Daoy (cell line): ENCODE measurements around the gene DNAH1. TPM values are rescaled to one million over a fixed set of nuclear protein-coding genes. Genes with fewer than 3 reads are reported as not detected.
"Not testable (repeated sequence)": the region's sequence is repeated elsewhere in the genome, so short reads cannot be mapped to it uniquely, and the experiment has no call there.

Source experiments
- DNase-seq: peaks from one replicate; pipeline ENCODE4 v3.0.0-alpha.2; 2015; ENCODE audit warnings: low read depth
- total RNA-seq: library from RNA; depleted of rRNA; stranded (reverse); fragments of >200 nt; shearing (Covaris generic); gene quantifications from 2 replicates; pipeline ENCODE4 v1.2.3, GENCODE V29; 2014

Gene DNAH1
- total RNA-seq, 1 experiment from 2014 or later = 0.74 TPM

- no peak for DNase-seq
Observed at GRCh38 chr3:52331906-52332305, 15.8 kb downstream of the DNAH1 start.

DNA sequence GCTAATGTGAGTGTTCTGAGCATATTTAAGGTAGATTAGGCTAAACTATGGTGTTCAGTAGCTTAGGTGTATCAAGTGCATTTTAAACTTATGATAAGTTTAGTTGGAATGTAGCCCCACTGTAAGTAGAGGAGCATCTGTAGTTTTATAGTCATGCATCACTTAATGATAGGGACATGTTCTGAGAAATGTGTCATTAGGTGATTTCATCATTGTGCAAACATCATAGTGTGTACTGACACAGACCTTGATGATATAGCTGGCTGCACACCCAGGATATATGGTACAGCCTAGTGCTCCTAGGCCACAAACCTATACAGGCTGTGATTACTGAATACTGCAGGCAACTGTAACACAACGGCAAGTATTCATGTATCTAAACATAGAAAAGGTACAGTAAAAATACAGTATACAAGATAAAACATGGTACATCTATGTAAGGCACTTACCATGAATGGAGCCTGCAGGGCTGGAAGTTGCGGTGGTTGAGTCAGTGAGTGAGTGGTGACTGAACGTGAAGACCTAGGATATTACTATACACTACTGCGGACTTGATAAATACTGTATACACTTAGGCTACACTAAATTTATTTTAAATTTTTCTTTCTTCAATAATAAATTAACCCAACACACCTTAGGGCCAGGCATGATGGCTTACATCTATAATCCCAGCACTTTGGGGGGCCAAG is 17.9 kb downstream of the DNAH1 start:
- no peak for DNase-seq

GRCh38 chr3:52338131-52338530 is 22.0 kb downstream of the DNAH1 start:
- not testable (repeated sequence) for DNase-seq

DNA sequence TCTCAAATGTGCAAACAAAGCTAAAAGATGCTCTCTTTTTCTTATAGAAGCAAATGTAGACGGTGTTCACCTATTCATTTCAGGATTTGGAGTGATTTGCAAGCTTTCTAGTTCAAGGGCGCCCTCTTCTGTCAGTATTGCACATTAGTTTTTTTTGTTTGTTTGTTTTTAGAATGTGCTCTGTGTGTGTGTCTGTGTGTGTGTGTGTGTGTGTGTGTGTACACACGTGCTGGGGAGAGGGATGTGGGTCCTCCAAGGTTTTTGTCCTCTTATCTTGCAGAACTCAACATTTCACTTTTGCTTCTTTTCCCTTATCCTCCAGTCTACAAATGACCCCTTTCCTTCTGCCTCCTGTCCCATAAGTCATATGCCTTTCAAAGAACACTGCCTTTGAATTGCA is 23.5 kb downstream of the DNAH1 start:
- DNase-seq = peak; percentile 49

- DNase-seq = no peak
Observed at GRCh38 chr3:52341123-52341522, 25.0 kb downstream of the DNAH1 start.

- no peak for DNase-seq
Observed at GRCh38 chr3:52343946-52344600, 28.0 kb downstream of the DNAH1 start.

GRCh38 chr3:52345521-52346109 is 29.5 kb downstream of the DNAH1 start:
- DNase-seq = no peak

GRCh38 chr3:52346623-52347530 is 30.8 kb downstream of the DNAH1 start:
- DNase-seq = no peak

- DNase-seq = no peak
Observed at GRCh38 chr3:52347716-52348635, 31.9 kb downstream of the DNAH1 start.

DNA sequence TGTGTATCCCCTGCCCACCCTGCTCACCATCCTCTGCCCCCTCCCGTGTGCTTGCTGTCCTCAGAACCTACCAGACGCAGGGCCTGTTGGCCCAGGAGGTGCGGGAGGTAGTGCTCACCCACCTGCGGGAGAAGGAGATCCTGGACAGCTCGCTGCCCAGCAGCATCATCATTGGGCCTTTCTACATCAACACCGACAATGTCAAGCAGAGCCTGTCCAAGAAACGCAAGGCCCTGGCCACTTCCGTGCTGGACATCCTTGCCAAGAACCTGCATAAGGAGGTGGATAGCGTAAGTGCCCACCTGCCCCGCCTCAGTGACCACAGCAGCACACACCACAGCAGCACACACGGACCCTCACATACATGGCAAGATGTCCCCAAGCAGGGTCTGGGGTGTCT is 33.0 kb downstream of the DNAH1 start:
- no peak for DNase-seq

GRCh38 chr3:52349611-52350395 is 33.7 kb downstream of the DNAH1 start:
- DNase-seq = no peak

GRCh38 chr3:52350416-52350815 is 34.3 kb downstream of the DNAH1 start:
- no peak for DNase-seq

DNA sequence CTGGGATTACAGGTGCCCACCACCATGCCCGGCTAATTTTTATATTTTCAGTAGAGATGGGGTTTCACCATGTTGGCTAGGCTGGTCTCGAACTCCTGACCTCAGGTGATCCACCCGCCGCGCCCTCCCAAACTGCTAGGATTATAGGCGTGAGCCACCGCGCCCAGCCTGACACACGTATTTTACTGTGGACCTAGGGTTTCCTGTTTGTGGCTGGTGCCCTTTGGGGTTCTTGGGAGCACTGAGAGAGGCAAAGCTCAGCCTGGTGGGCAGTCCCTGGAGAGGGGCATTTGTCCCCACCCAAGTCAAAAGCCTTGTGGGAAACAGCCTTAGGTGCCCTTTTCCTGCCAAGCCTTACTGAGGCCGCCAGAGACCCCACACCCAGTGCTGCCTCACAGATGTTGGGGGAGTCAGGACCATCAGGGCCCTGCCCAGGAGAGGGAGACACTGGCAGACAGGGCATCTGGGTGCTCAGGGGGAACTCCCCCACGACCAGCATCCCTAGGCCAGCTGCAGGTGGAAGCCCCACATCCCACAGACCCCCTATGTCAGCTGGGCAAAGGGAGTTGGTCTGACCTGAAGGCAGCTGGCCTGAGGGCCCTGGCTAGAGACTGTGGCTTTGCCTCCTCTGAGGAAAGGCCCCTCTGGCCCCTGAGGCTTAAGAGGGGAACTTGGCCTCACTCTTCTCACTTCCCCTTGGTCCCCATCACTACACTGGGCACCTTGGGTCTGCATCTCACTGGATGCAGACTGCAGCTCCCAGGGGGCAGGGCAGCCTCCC is 35.1 kb downstream of the DNAH1 start:
- DNase-seq = no peak

DNA sequence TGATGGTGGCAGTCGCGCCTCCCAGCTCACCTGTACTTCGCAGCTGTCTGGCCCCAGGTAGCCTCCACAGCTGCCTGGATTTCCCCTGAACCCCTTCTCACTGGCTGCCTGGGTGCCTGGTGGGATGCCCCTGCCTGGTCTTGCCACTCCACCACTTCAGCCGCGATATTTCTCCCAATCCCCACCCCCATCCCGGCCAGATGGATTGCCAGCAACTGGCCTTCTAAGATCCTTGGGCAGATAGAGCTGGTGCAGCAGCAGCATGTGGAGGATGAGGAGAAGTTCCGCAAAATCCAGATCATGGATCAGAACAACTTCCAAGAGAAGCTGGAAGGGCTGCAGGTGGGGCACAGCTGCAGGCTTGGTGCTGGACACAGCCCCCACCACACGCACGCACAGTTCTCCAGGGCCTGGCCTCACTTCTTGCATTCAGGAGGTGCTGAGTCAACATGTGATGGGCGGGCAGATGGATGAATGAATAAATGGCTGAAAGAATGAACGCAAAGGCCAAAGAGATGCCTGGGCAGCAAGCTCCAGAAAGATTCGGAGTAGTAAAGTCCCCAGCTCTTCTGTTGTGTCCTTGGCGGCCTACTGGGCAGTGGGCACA is 35.7 kb downstream of the DNAH1 start:
- no peak for DNase-seq

GRCh38 chr3:52352566-52352965 is 36.4 kb downstream of the DNAH1 start:
- DNase-seq = no peak

DNA sequence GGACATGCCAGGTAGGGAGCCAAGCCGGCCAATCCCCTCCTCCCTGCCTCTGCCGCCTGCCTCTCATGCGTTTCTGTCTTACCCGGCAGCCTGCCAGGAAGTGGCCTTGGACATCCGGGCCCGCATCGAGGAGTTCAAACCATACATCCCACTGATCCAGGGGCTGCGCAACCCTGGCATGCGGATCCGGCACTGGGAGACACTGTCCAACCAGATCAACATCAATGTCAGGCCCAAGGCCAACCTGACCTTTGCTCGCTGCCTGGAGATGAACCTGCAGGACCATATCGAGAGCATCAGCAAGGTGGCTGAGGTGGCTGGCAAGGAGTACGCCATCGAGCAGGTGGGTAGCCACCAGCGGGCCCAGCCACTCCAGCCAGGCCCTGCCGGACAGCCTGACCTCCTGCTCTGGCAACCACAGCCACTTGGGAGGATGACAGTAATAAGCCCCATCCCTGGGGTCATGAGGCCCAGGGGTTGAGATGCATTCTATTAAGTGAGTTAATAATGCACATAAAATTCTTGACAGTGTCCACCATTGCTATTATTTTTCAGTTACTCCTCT is 37.3 kb downstream of the DNAH1 start:
- DNase-seq = no peak

- no peak for DNase-seq
Observed at GRCh38 chr3:52354676-52355075, 38.6 kb downstream of the DNAH1 start.

DNA sequence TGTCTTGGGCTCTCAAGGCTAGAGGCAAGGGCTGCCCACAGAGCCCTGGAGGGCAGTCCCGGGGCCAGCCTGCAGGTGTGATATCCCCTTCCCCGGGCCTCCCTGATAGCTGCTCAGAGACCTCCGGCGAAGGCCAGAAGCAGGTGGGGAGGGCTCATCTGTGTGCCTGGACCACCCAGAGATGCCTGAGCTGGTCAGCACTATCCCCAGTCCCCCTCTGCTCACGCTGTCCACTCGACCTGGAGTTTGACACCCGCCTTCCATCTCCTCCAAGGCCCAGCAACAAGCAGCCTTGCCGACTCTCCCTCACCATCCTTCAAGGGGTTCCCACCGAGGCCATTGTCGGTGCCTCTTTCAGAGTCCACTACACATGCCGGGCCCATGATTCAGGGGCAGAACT is 39.4 kb downstream of the DNAH1 start:
- DNase-seq = no peak

DNA sequence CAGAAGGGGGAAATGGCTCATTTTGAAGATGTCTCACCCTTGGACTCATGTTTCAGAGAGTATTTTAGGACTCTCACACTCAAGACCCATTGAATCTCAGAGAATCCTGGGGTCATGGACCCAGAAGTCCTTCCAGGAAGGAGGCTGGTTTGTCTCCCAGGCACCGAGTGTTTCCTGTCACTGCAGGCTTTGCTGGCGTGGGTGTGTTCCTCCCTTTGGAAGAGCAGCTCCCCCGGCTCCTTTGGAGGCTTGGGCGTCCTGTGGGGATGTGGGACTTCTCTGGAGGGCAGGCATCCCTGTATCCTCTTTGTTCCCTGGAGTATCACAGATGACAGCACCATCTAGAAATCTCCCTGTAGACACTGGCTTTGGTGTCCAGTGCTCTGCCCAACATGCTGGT is 40.0 kb downstream of the DNAH1 start:
- DNase-seq = no peak
